Fibroblast of lung (primary cell): ENCODE data around the gene SHROOM3. TPM values are rescaled to one million over a fixed set of nuclear protein-coding genes. Genes with fewer than 3 reads are reported as not detected.
A peak's percentile ranks its signal among the peaks of the same experiment; 100 is the strongest.

Source experiments
- DNase-seq, 2 donors: peaks; one replicate each; pipeline versions ENCODE4 v3.0.0 to v3.0.0-alpha.2; 2010; ENCODE audit warnings: low read depth in 2 of 2
- H2AFZ ChIP-seq: 2 replicates; pipeline ENCODE4 v1.5.1; 2012; ENCODE audit warnings: low read length, control low read depth, inconsistent platforms
- H3K27ac ChIP-seq: 2 replicates; pipeline ENCODE4 v1.5.1; 2011; ENCODE audit warnings: low read length, control low read depth; ENCODE audit not compliant: insufficient read depth
- H3K27me3 ChIP-seq: 2 replicates; pipeline ENCODE4 v1.5.1; 2011; ENCODE audit warnings: mild to moderate bottlenecking, low read length; ENCODE audit not compliant: control insufficient read depth, insufficient read depth
- H3K36me3 ChIP-seq: 2 replicates; pipeline ENCODE4 v1.5.1; 2011; ENCODE audit warnings: low read length; ENCODE audit not compliant: control insufficient read depth, insufficient read depth
- H3K4me1 ChIP-seq: 2 replicates; pipeline ENCODE4 v1.5.1; 2011; ENCODE audit warnings: low read length; ENCODE audit not compliant: control insufficient read depth, insufficient read depth; ENCODE audit errors: extremely low read depth
- H3K4me2 ChIP-seq: 2 replicates; pipeline ENCODE4 v1.5.1; 2011; ENCODE audit warnings: low read length, control low read depth; ENCODE audit not compliant: insufficient read depth; ENCODE audit errors: extremely low read depth
- H3K4me3 ChIP-seq, 4 experiments: fragments of 200-600 bp in 1 of 4; sonication (generic) in 1 of 4; replicated peaks in 1 of 4; 2 replicates each; pipeline ENCODE4 v1.5.1; 2011 to 2016; ENCODE audit warnings: low read length in 4 of 4, low read depth in 3 of 4, mild to moderate bottlenecking in 3 of 4, control low read depth in 2 of 4, inconsistent platforms in 1 of 4, mixed read lengths in 1 of 4; ENCODE audit not compliant: insufficient read depth in 1 of 4; ENCODE audit errors: control extremely low read depth in 1 of 4
- H3K79me2 ChIP-seq: 2 replicates; pipeline ENCODE4 v1.5.1; 2012; ENCODE audit warnings: mild to moderate bottlenecking, low read length, inconsistent platforms; ENCODE audit not compliant: control insufficient read depth, insufficient read depth
- H3K9ac ChIP-seq: 2 replicates; pipeline ENCODE4 v1.5.1; 2011; ENCODE audit warnings: mild to moderate bottlenecking, low read length, control low read depth; ENCODE audit not compliant: insufficient read depth
- H3K9me3 ChIP-seq: 2 replicates; pipeline ENCODE4 v1.5.1; 2012; ENCODE audit warnings: low read depth, low read length; ENCODE audit not compliant: control insufficient read depth, insufficient read depth
- H4K20me1 ChIP-seq: 2 replicates; pipeline ENCODE4 v1.5.1; 2011; ENCODE audit warnings: low read length; ENCODE audit not compliant: control insufficient read depth, insufficient read depth; ENCODE audit errors: extremely low read depth
- EZH2 ChIP-seq: IDR thresholded peaks from 2 replicates; pipeline ENCODE4 v1.5.1; 2012; ENCODE audit warnings: low read length, control low read depth, mild to moderate bottlenecking; ENCODE audit errors: missing control alignments
- polyA plus RNA-seq, 2 donors: library from polyadenylated mRNA; depleted of rRNA in 1 of 2; stranded (reverse) in 1 of 2; unstranded in 1 of 2; fragments of >200 nt; gene quantifications; 2 replicates each; pipeline ENCODE4 v1.2.1, GENCODE V29; 2011 to 2012; ENCODE audit warnings: missing spikeins in 1 of 2
- total RNA-seq: library from RNA; depleted of rRNA; stranded (reverse); fragments of >200 nt; gene quantifications from 2 replicates; pipeline ENCODE4 v1.2.1, GENCODE V29; 2014
- TF ChIP-seq, protein P1 (sequence below), 2 donors: IDR thresholded peaks in 1 of 2; conservative IDR thresholded peaks in 1 of 2; 1 replicate in 1 of 2; 2 replicates in 1 of 2; pipeline ENCODE4 v1.5.1; 2011 to 2012; ENCODE audit warnings: low read length in 2 of 2, control low read depth in 1 of 2, inconsistent platforms in 1 of 2, low read depth in 1 of 2, mild to moderate bottlenecking in 1 of 2

The SHROOM3 gene
- total and polyA plus RNA-seq, 2 donors (not counting 1 experiment from before 2014, with no cell fraction given) = 9.9 to 23.9 TPM

GRCh38 chr4:76518241-76518640 is 83.2 kb downstream of the SHROOM3 start:
- Histone ChIP-seq H3K9me3 (no peaks in the 10 kb centered on the region), H3K27me3 (no peaks in the 10 kb centered on the region), H3K4me2 (no peak overlapping the region), H2AFZ (no peak overlapping the region), H3K27ac (no peak overlapping the region), H3K9ac (no peak overlapping the region), H3K4me1 (no peaks in the 10 kb centered on the region), H3K4me3 (no peak overlapping the region), H3K36me3 (no peaks in the 10 kb centered on the region), H4K20me1 (no peaks in the 10 kb centered on the region), H3K79me2 (no peaks in the 10 kb centered on the region)
- TF ChIP-seq, protein P1, sequence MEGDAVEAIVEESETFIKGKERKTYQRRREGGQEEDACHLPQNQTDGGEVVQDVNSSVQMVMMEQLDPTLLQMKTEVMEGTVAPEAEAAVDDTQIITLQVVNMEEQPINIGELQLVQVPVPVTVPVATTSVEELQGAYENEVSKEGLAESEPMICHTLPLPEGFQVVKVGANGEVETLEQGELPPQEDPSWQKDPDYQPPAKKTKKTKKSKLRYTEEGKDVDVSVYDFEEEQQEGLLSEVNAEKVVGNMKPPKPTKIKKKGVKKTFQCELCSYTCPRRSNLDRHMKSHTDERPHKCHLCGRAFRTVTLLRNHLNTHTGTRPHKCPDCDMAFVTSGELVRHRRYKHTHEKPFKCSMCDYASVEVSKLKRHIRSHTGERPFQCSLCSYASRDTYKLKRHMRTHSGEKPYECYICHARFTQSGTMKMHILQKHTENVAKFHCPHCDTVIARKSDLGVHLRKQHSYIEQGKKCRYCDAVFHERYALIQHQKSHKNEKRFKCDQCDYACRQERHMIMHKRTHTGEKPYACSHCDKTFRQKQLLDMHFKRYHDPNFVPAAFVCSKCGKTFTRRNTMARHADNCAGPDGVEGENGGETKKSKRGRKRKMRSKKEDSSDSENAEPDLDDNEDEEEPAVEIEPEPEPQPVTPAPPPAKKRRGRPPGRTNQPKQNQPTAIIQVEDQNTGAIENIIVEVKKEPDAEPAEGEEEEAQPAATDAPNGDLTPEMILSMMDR (conservative IDR thresholded peaks at IDR 0.05 in 1 of 2, IDR thresholded peaks at IDR 0.05 in 1 of 2; ENCODE audit: low read depth in 1 of 2, low read length in 2 of 2) = no peak
- no peak for TF ChIP-seq EZH2
- peak; percentile 37 to 65 for DNase-seq

GRCh38 chr4:76523593-76523992 is 88.6 kb downstream of the SHROOM3 start:
- H3K4me3 ChIP-seq = no peak overlapping the region
- H3K4me1 ChIP-seq = no peaks in the 10 kb centered on the region
- no peak overlapping the region for H3K27ac ChIP-seq
- H3K9me3 ChIP-seq = no peaks in the 10 kb centered on the region
- no peaks in the 10 kb centered on the region for H3K36me3 ChIP-seq
- TF ChIP-seq, protein P1 (conservative IDR thresholded peaks at IDR 0.05 in 1 of 2, IDR thresholded peaks at IDR 0.05 in 1 of 2; ENCODE audit: low read depth in 1 of 2, low read length in 2 of 2) = no peak
- TF ChIP-seq EZH2 = no peak
- H4K20me1 ChIP-seq = no peaks in the 10 kb centered on the region
- DNase-seq = no peak
- no peaks in the 10 kb centered on the region for H3K27me3 ChIP-seq
- no peak overlapping the region for H2AFZ ChIP-seq
- H3K79me2 ChIP-seq = no peaks in the 10 kb centered on the region
- no peak overlapping the region for H3K4me2 ChIP-seq
- no peak overlapping the region for H3K9ac ChIP-seq

DNA sequence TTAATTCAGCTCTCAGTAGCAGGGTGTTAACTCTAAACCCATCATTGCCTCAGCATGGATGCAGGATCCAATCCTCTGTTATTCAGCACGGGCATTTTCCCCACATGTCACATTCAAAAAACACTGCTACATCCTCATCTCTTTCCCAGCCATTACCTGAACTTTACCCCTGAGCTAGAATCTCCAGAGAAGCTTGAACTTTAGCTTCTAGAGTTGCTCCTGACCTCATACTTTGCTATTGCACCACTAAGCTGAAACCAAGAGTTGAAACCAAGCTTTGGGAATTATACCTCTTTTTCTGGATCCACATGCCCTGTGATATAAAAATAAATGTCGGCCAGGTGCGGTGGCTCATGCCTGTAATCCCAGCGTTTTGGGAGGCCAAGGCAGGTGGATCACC is 90.7 kb downstream of the SHROOM3 start:
- H3K4me1 ChIP-seq = no peaks in the 10 kb centered on the region
- H3K79me2 ChIP-seq = no peaks in the 10 kb centered on the region
- no peak overlapping the region for H3K4me3 ChIP-seq
- TF ChIP-seq, protein P1 (conservative IDR thresholded peaks at IDR 0.05 in 1 of 2, IDR thresholded peaks at IDR 0.05 in 1 of 2; ENCODE audit: low read depth in 1 of 2, low read length in 2 of 2) = no peak
- no peak for TF ChIP-seq EZH2
- H2AFZ ChIP-seq = no peak overlapping the region
- no peaks in the 10 kb centered on the region for H3K9me3 ChIP-seq
- no peak overlapping the region for H3K27ac ChIP-seq
- no peak for DNase-seq
- no peak overlapping the region for H3K4me2 ChIP-seq
- H4K20me1 ChIP-seq = no peaks in the 10 kb centered on the region
- H3K9ac ChIP-seq = no peak overlapping the region
- no peaks in the 10 kb centered on the region for H3K36me3 ChIP-seq
- H3K27me3 ChIP-seq = no peaks in the 10 kb centered on the region
